Effector memory CD4-positive, alpha-beta T cell (primary cell): Measurements from ENCODE around the gene HSD17B12.
A peak's percentile ranks its signal among the peaks of the same experiment; 100 is the strongest.
"Not testable (repeated sequence)": the region's sequence is repeated elsewhere in the genome, so short reads cannot be mapped to it uniquely, and the experiment has no call there.

ENCODE experiments used
- DNase-seq, 3 donors: peaks; one replicate each; pipeline ENCODE4 v3.0.0-alpha.2; 2020
- H3K27ac ChIP-seq: 2 replicates; pipeline ENCODE4 v1.7.0; 2013; ENCODE audit warnings: mild to moderate bottlenecking, low read length, moderate library complexity; ENCODE audit not compliant: insufficient read depth, poor library complexity, severe bottlenecking
- H3K27me3 ChIP-seq: replicated peaks from 2 replicates; pipeline ENCODE4 v1.7.0; 2013; ENCODE audit warnings: mild to moderate bottlenecking, low read length; ENCODE audit not compliant: insufficient read depth, control insufficient read depth, poor library complexity, severe bottlenecking
- H3K36me3 ChIP-seq: 2 replicates; pipeline ENCODE4 v1.7.0; 2013; ENCODE audit warnings: mild to moderate bottlenecking, low read length, moderate library complexity; ENCODE audit not compliant: control insufficient read depth, insufficient read depth
- H3K4me1 ChIP-seq: 2 replicates; pipeline ENCODE4 v1.7.0; 2013; ENCODE audit warnings: low read length, mild to moderate bottlenecking; ENCODE audit not compliant: control insufficient read depth, insufficient read depth, poor library complexity, severe bottlenecking
- H3K4me3 ChIP-seq: 2 replicates; pipeline ENCODE4 v1.7.0; 2013; ENCODE audit warnings: low read length, low read depth, mild to moderate bottlenecking; ENCODE audit not compliant: insufficient read depth, poor library complexity, severe bottlenecking
- H3K9me3 ChIP-seq: 2 replicates; pipeline ENCODE4 v1.7.0; 2013; ENCODE audit warnings: mild to moderate bottlenecking, low read length, moderate library complexity; ENCODE audit not compliant: control insufficient read depth

The HSD17B12 gene

DNA sequence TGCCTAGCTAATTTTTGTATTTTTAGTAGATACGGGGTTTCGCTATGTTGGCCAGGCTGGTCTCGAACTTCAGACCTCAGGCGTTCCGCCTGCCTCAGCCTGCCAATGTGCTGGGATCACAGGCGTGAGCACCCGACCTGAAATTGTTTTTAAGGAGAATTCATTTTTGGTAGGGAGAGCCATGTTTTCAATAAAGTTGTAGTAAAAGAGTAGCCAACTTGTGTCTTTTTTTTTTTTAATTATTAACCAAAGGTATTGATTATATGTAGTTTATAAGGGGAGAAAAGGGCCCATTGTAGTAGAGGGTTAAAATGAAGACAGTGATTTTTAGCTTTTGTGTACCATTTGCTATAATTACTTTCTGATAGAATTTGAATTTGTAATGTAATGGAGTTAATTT, 31.6 kb upstream of the HSD17B12 start:
- H3K4me1 ChIP-seq = peaks cover 6% of the 10 kb centered on the region
- no peaks in the 10 kb centered on the region for H3K36me3 ChIP-seq
- H3K27ac ChIP-seq = no peak overlapping the region
- H3K9me3 ChIP-seq = peaks cover 6% of the 10 kb centered on the region
- no peak for DNase-seq
- H3K27me3 ChIP-seq = no peaks in the 10 kb centered on the region
- H3K4me3 ChIP-seq = no peak overlapping the region

DNA sequence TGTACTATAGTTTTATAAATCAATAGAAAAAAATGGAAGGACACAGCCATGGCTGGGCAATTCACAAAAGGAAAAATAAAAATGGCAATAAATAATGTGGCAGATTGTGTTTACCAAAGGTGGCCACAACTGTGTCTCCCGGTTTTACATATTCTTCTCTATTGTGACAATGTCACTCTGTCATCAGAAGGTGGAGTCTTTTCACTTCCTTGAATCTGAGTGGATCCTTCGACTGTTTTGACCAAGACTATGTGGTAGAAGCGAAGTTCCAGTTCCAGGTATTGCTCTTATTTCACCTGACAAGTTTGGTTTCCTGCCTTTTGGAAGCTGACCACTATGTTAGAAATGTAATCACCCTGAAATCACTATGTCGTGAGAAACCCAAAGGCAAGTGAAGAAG, 31.0 kb upstream of the HSD17B12 start:
- DNase-seq = no peak
- Histone ChIP-seq H3K4me3 (no peak overlapping the region), H3K36me3 (no peaks in the 10 kb centered on the region), H3K27ac (no peak overlapping the region), H3K4me1 (peaks cover 6% of the 10 kb centered on the region), H3K9me3 (peaks cover 6% of the 10 kb centered on the region), H3K27me3 (no peaks in the 10 kb centered on the region)

DNA sequence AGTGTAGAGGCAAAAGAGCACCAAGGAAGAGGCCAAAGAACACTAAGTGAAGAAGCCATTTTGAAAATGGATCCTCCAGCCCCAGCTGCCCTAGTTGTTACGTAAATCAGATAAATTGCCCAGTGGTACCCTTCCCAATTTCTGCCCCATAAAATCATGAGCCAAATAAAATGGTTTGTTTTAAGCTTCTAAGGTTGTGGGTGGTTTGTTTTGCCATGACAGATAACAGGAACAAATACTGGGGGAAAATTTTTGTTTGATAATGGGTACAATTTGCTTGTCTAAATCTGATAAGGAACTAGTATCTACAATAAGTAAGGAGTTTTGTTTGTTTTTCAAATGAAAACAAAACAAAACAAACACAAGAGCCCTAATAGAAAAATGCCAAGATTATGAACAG, 30.6 kb upstream of the HSD17B12 start:
- Histone ChIP-seq H3K4me1 (peaks cover 3% of the 10 kb centered on the region), H3K4me3 (no peak overlapping the region), H3K27ac (no peak overlapping the region), H3K27me3 (no peaks in the 10 kb centered on the region), H3K9me3 (peaks cover 6% of the 10 kb centered on the region), H3K36me3 (no peaks in the 10 kb centered on the region)
- no peak for DNase-seq

DNA sequence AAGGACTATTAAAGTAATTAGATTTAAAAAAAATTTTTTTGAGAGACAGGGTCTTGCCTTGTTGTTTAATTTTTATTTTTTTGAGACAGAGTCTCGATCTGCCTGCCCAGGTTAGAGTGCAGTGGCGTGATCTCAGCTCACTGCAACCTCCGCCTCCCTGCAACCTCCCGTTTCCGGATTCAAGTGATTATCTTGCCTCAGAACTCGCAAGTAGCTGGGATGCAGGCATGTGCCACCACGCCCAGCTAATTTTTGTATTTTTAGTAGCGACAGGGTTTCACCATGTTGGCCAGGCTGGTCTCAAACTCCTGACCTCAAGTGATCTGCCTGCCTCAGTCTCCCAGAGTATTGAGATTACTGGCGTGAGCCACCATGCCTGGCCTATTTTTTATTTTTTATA, 17.5 kb upstream of the HSD17B12 start:
- H3K4me3 ChIP-seq, DNase-seq, H3K27ac ChIP-seq, H3K36me3 ChIP-seq, H3K27me3 ChIP-seq, H3K9me3 ChIP-seq, H3K4me1 ChIP-seq: not testable (repeated sequence)

DNA sequence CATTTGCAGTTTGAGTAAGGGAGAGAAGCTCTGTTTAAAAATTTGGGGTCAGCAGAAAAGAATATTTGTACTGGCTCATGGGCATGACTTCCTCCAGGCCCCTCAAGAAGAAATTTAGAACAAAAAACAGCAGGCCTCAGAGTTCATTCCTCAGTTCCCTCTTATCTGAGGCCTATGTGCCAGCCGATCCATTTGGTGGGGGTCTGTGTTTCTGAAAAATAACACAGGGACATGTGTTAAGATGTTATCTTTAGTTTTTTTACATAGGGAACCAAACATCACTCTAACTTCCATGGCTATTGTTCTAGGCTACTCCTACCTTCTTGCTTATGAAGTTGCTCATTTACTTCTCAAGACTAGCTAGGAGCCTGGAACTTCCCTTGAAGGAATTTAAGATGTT, 16.2 kb upstream of the HSD17B12 start:
- DNase-seq = no peak
- no peaks in the 10 kb centered on the region for H3K4me1 ChIP-seq
- no peak overlapping the region for H3K4me3 ChIP-seq
- no peaks in the 10 kb centered on the region for H3K9me3 ChIP-seq
- no peak overlapping the region for H3K27ac ChIP-seq
- H3K36me3 ChIP-seq = no peaks in the 10 kb centered on the region
- no peaks in the 10 kb centered on the region for H3K27me3 ChIP-seq

DNA sequence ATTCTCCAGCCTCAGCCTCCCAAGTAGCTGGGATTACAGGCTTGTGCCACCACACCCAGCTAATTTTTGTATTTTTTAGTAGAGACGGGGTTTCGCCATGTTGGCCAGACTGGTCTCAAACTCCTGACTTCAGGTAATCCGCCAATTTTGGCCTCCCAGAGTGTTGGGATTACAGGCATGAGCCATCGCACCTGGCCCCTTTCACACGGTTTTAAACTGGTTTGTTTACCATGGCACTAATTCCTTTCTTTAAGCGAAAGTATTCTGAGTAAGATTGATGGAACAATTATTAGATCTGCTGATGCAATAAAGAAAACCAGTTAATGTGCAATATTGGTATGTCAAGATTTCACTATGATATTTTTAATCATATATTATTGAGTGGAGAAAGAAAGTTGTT, 9.3 kb upstream of the HSD17B12 start:
- H3K27ac ChIP-seq, H3K27me3 ChIP-seq, H3K9me3 ChIP-seq, H3K36me3 ChIP-seq, DNase-seq, H3K4me3 ChIP-seq, H3K4me1 ChIP-seq: not testable (repeated sequence)

GRCh38 chr11:43674560-43674959, 6.0 kb upstream of the HSD17B12 start:
- no peaks in the 10 kb centered on the region for H3K4me1 ChIP-seq
- no peak overlapping the region for H3K27ac ChIP-seq
- H3K4me3 ChIP-seq = no peak overlapping the region
- DNase-seq = no peak
- H3K36me3 ChIP-seq = no peaks in the 10 kb centered on the region
- peaks cover 2% of the 10 kb centered on the region for H3K27me3 ChIP-seq
- H3K9me3 ChIP-seq = no peaks in the 10 kb centered on the region

- no peak overlapping the region for H3K27ac ChIP-seq
- H3K4me3 ChIP-seq = no peak overlapping the region
- no peaks in the 10 kb centered on the region for H3K4me1 ChIP-seq
- H3K9me3 ChIP-seq = no peaks in the 10 kb centered on the region
- H3K36me3 ChIP-seq = no peaks in the 10 kb centered on the region
- no peak for DNase-seq
- H3K27me3 ChIP-seq = peaks cover 2% of the 10 kb centered on the region
Observed at GRCh38 chr11:43676933-43677332, 3.6 kb upstream of the HSD17B12 start.

GRCh38 chr11:43681401-43681942, 934 bp downstream of the HSD17B12 start:
- Histone ChIP-seq H3K9me3 (no peaks in the 10 kb centered on the region), H3K36me3 (no peaks in the 10 kb centered on the region), H3K27ac (peak overlapping the region; percentile 82), H3K27me3 (no peaks in the 10 kb centered on the region), H3K4me1 (no peaks in the 10 kb centered on the region), H3K4me3 (peak overlapping the region; percentile 63)
- DNase-seq = no peak

GRCh38 chr11:43682081-43682480, 1.5 kb downstream of the HSD17B12 start:
- not testable (repeated sequence) for H3K27ac ChIP-seq, H3K4me1 ChIP-seq, H3K36me3 ChIP-seq, H3K9me3 ChIP-seq, DNase-seq, H3K27me3 ChIP-seq, H3K4me3 ChIP-seq

DNA sequence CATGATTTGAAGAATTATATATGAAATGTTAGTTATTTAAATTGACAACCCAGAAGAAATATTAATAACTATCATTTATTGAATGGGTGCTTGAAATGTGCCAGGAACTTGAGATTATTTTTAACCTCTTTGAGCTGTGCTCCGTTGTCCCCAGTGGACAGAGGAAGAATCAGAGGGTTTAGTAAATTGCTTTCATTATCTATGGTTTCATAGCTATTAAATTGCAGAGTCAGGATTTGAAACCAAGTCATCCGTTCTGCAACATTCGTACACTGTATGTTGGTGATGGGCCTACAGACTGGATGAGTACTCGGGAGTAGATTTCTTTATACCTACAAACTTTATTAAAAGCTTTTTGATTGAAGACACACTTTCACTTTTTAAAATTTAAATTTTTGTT, 4.9 kb downstream of the HSD17B12 start:
- H3K27me3 ChIP-seq = no peaks in the 10 kb centered on the region
- H3K36me3 ChIP-seq = no peaks in the 10 kb centered on the region
- H3K27ac ChIP-seq = no peak overlapping the region
- no peak overlapping the region for H3K4me3 ChIP-seq
- no peak for DNase-seq
- no peaks in the 10 kb centered on the region for H3K9me3 ChIP-seq
- H3K4me1 ChIP-seq = no peaks in the 10 kb centered on the region
